Mesothelial cell of epicardium (in vitro differentiated cells): ENCODE results near the gene PITRM1. TPM values are rescaled to one million over a fixed set of nuclear protein-coding genes. Genes with fewer than 3 reads are reported as not detected.

Experiments
- DNase-seq, 2 experiments: peaks; one replicate each; pipeline ENCODE4 v3.0.0; 2021; ENCODE audit warnings: low spot score in 2 of 2; ENCODE audit not compliant: unreplicated experiment in 2 of 2
- H3K27ac Mint-ChIP-seq: 2 replicates; pipeline ENCODE4 v1.8.0; 2021; ENCODE audit warnings: mixed read lengths
- H3K27me3 Mint-ChIP-seq: 2 replicates; pipeline ENCODE4 v1.8.0; 2021; ENCODE audit warnings: low read depth, mixed read lengths
- H3K36me3 Mint-ChIP-seq: 2 replicates; pipeline ENCODE4 v1.8.0; 2021; ENCODE audit warnings: mixed read lengths
- H3K4me1 Mint-ChIP-seq: 2 replicates; pipeline ENCODE4 v1.8.0; 2021; ENCODE audit warnings: mixed read lengths
- H3K4me3 Mint-ChIP-seq: 2 replicates; pipeline ENCODE4 v1.8.0; 2021; ENCODE audit warnings: mild to moderate bottlenecking, moderate library complexity, mixed read lengths
- H3K9me3 Mint-ChIP-seq: 2 replicates; pipeline ENCODE4 v1.8.0; 2021; ENCODE audit warnings: mixed read lengths
- total RNA-seq: library from RNA; stranded (reverse); gene quantifications from 3 replicates; pipeline ENCODE4 v1.2.1, GENCODE V29; 2021
- TF ChIP-seq, protein P1 (sequence below): fragments of 200-600 bp; sonication (generic); IDR thresholded peaks from one replicate; pipeline ENCODE4 v1.5.0; 2021; ENCODE audit warnings: antibody characterized with exemption; ENCODE audit not compliant: unreplicated experiment

PITRM1 gene
- total RNA-seq, 1 donor from 2014 or later: 75.5 TPM

DNA sequence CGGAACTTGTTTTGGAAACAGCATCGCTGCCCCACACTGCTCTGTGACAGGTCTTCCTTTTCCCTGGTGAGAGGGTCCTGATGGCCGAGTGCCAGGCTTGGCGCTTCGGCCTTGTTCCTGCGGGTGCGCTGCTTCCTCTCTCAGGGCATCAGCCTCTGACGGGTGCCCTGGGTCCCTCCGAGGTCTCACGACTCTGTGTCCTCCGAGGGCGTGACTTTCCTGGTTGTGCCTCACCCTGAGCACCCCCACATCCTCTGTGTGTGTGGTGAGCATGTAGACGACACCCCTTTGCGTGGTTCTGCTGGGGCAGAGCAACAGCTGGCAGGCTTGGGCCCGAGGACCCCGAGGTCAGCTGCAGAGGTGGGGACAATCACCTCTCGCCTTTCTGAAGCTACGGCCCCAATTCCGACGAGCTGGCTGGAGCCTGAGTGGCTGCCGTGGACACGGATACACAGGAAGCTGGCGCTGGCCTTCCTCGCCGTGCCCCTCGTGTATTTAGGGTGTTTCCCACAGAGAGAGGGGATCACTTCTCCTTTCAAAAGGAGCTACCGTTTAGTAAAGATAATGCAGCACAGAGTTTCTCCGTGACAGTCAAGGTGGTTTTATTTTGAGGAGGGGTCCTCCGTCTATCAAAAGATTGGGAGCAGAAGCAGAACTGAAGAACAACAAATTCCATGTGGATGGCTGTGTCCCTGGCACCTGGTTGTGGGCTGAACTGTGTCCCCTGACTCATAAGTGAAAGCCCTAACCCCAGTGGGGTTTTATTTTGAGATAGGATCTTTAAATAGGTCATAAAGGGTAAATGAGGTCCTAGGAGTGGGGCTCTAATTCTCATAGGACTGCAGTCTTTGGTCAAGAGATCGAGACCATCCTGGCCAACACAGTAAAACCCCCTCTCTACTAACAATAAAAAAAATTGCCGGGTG lies 36.2 kb upstream of the PITRM1 start:
- peaks cover 10% of the 10 kb centered on the region for H3K4me1 Mint-ChIP-seq
- H3K4me3 Mint-ChIP-seq: no peak overlapping the region
- no peaks in the 10 kb centered on the region for H3K9me3 Mint-ChIP-seq
- DNase-seq: no peak
- H3K27ac Mint-ChIP-seq: no peak overlapping the region
- TF ChIP-seq, protein P1, sequence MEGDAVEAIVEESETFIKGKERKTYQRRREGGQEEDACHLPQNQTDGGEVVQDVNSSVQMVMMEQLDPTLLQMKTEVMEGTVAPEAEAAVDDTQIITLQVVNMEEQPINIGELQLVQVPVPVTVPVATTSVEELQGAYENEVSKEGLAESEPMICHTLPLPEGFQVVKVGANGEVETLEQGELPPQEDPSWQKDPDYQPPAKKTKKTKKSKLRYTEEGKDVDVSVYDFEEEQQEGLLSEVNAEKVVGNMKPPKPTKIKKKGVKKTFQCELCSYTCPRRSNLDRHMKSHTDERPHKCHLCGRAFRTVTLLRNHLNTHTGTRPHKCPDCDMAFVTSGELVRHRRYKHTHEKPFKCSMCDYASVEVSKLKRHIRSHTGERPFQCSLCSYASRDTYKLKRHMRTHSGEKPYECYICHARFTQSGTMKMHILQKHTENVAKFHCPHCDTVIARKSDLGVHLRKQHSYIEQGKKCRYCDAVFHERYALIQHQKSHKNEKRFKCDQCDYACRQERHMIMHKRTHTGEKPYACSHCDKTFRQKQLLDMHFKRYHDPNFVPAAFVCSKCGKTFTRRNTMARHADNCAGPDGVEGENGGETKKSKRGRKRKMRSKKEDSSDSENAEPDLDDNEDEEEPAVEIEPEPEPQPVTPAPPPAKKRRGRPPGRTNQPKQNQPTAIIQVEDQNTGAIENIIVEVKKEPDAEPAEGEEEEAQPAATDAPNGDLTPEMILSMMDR: no peak
- H3K27me3 Mint-ChIP-seq: no peaks in the 10 kb centered on the region
- H3K36me3 Mint-ChIP-seq: no peaks in the 10 kb centered on the region

DNA sequence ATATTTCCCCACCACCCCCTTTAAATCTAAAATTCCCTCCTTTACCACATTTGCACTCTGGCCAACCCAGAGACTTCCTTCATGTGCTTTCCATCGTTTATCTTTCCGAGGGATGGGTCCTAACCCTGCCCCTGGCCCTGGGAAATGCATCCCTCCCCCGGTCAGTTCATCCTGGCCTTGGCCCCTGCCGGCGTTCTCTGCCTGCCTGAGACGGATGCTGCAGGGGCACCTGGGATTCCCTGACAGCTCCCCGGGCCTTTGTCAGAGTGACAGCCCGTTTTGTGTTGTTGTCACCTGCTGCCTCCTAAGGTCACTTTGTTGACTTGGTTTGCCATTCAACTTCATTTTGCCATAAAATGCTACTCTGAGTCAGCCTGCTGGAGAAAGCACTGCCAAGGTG lies 34.8 kb upstream of the PITRM1 start:
- H3K27ac Mint-ChIP-seq: no peak overlapping the region
- DNase-seq: no peak
- TF ChIP-seq, protein P1: no peak
- H3K27me3 Mint-ChIP-seq: no peaks in the 10 kb centered on the region
- H3K36me3 Mint-ChIP-seq: no peaks in the 10 kb centered on the region
- no peaks in the 10 kb centered on the region for H3K9me3 Mint-ChIP-seq
- no peak overlapping the region for H3K4me3 Mint-ChIP-seq
- H3K4me1 Mint-ChIP-seq: peaks cover 9% of the 10 kb centered on the region

DNA sequence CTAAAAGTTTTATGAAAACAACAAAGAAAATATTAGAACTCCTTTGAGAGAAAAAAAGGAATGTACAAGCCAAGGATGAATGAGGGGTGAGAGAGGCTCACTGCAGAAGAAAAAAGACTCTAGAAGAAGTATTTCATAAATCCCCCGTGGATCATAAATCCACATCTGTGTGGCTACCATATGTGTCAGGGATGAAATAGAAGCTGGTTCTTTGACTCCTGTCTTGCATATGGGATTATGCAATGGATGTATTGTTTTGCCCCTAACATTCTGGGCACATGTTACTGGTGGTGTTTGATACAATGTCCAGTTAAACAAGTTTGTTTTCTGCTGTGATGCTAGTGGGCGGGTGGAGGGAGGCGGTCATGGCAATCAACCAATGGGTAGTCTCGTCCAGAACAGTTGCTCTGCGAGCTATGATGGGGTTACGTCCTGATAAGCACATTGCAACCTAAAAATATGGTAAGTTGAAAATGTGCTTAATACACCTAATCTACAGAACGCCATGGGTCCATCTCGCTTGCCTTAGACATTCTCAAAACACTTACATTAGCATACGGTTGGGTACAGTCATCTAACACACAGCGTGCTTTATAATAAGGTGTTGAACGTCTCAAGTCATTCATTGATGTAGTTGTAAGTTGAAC lies 34.1 kb upstream of the PITRM1 start:
- H3K9me3 Mint-ChIP-seq: no peaks in the 10 kb centered on the region
- H3K36me3 Mint-ChIP-seq: no peaks in the 10 kb centered on the region
- no peaks in the 10 kb centered on the region for H3K27me3 Mint-ChIP-seq
- no peak overlapping the region for H3K4me3 Mint-ChIP-seq
- no peak for DNase-seq
- peaks cover 9% of the 10 kb centered on the region for H3K4me1 Mint-ChIP-seq
- TF ChIP-seq, protein P1: no peak
- no peak overlapping the region for H3K27ac Mint-ChIP-seq

DNA sequence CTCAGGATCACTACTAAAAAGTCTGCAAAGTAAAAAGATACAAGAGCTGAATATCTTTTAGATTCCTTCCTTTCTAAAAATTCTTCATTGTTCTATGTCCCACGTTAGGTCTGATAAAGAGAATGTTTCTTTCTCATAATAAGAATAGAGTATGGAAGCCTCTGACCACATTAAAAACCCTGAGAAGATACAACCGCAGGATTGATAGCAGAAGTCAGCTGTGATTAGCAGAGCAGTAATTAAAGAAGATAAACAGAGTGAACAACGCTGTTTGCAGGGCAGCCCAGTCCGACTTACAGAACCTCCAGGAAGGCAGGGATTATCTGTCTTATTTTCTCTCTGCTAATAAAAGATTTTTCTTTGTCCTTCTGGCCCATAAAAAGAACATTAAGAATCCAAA lies 31.4 kb upstream of the PITRM1 start:
- peaks cover 9% of the 10 kb centered on the region for H3K4me1 Mint-ChIP-seq
- peaks cover 12% of the 10 kb centered on the region for H3K27me3 Mint-ChIP-seq
- no peaks in the 10 kb centered on the region for H3K9me3 Mint-ChIP-seq
- H3K36me3 Mint-ChIP-seq: no peaks in the 10 kb centered on the region
- peak overlapping the region; percentile 11 for H3K27ac Mint-ChIP-seq
- TF ChIP-seq, protein P1: no peak
- no peak overlapping the region for H3K4me3 Mint-ChIP-seq
- DNase-seq: no peak

DNA sequence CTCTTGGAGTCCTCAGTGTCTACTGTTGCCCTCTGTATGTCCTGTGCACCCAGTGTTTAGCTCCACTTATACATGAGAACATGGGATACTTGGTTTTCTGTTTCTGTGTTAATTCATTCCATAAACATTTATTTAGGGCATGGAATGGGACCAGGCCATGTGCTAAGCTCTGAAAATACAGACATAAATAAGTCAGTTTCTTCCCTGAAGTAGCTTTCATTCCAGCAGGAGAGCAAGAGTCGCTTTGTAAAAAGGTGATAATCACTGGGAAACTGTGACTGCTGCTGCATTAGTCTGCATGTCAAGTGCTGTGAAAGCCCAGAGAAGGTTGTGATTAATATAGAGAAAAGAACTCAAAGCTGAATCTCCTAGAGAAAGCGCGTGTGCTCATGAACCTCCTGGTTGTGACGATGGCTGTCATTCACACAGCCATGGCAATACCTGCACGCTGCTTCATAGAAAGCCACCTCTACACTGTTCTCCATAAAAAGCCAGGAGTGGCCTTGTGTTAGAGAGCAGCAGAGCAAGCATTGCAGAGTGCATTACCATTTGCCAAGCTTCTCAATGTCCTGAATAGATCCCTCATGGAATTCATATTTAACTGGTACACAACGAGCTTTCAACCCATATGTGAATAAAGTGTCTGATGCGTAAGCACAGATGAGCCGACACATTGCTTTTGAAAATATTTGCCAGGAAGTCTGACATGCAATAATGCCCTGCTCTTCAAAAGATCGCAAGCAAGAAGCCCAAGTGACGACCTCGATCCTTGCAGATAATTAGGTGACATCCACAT lies 30.6 kb upstream of the PITRM1 start:
- no peaks in the 10 kb centered on the region for H3K36me3 Mint-ChIP-seq
- H3K4me3 Mint-ChIP-seq: no peak overlapping the region
- H3K27ac Mint-ChIP-seq: no peak overlapping the region
- TF ChIP-seq, protein P1: no peak
- H3K4me1 Mint-ChIP-seq: peaks cover 10% of the 10 kb centered on the region
- DNase-seq: no peak
- peaks cover 17% of the 10 kb centered on the region for H3K27me3 Mint-ChIP-seq
- no peaks in the 10 kb centered on the region for H3K9me3 Mint-ChIP-seq
